ENCODE measurements around the gene DNAJC19. TPM values are rescaled to one million over a fixed set of nuclear protein-coding genes. Genes with fewer than 3 reads are reported as not detected.

The DNAJC19 gene
- total RNA-seq, 4 donors from 2014 or later: 28.8 to 45.2 (median 36.5) TPM

GRCh38 chr3:180977498-180977897, 12.0 kb downstream of the DNAJC19 start:
- Histone ChIP-seq H3K4me3 (no peak overlapping the region), H3K4me1 (no peaks in the 10 kb centered on the region), H3K9me3 (no peaks in the 10 kb centered on the region), H3K36me3 (peaks cover 0 to 63% (median 0%) of the 10 kb centered on the region in 3 donors), H3K27me3 (no peaks in the 10 kb centered on the region), H3K27ac (no peak overlapping the region)
- TF ChIP-seq POLR2A (IDR thresholded peaks at IDR 0.05) (no peak), EP300 (IDR thresholded peaks at IDR 0.05) (no peak)
- TF ChIP-seq, protein P1, sequence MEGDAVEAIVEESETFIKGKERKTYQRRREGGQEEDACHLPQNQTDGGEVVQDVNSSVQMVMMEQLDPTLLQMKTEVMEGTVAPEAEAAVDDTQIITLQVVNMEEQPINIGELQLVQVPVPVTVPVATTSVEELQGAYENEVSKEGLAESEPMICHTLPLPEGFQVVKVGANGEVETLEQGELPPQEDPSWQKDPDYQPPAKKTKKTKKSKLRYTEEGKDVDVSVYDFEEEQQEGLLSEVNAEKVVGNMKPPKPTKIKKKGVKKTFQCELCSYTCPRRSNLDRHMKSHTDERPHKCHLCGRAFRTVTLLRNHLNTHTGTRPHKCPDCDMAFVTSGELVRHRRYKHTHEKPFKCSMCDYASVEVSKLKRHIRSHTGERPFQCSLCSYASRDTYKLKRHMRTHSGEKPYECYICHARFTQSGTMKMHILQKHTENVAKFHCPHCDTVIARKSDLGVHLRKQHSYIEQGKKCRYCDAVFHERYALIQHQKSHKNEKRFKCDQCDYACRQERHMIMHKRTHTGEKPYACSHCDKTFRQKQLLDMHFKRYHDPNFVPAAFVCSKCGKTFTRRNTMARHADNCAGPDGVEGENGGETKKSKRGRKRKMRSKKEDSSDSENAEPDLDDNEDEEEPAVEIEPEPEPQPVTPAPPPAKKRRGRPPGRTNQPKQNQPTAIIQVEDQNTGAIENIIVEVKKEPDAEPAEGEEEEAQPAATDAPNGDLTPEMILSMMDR (IDR thresholded peaks at IDR 0.05): no peak
- no peak for DNase-seq (ENCODE audit: low spot score in 2 of 2)

DNA sequence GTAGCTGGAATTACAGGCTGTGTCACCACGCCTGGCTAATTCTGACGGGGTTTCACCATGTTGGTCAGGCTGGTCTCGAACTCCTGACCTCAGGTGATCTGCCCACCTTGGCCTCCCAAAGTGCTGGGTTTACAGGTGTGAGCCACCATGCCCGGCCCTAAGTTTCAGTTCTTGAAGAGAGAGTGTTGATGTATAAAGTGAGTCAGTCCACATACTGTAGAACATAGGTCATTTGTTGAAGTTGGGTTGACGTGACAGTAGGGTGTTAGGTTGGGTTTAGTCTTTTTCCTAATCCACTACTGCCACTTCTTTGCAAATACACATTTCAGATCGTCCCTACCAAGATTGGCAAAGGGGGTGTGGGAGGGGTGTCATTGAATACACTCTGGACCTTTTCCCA, 15.2 kb downstream of the DNAJC19 start:
- no peak for DNase-seq (ENCODE audit: low spot score in 2 of 2)
- Histone ChIP-seq H3K27ac (no peak overlapping the region), H3K9me3 (no peaks in the 10 kb centered on the region), H3K27me3 (no peaks in the 10 kb centered on the region), H3K4me1 (no peaks in the 10 kb centered on the region), H3K36me3 (peaks cover 0 to 79% (median 0%) of the 10 kb centered on the region in 3 donors), H3K4me3 (no peak overlapping the region)
- WGBS, 2 donors: 91 to 95% methylated on average over 6 of the region's 6 CpGs
- TF ChIP-seq, protein P1 (IDR thresholded peaks at IDR 0.05): no peak
- TF ChIP-seq POLR2A (IDR thresholded peaks at IDR 0.05): no peak
- no peak for TF ChIP-seq EP300 (IDR thresholded peaks at IDR 0.05)

GRCh38 chr3:180973543-180973942, 16.0 kb downstream of the DNAJC19 start:
- Histone ChIP-seq H3K27ac (no peak overlapping the region), H3K4me3 (no peak overlapping the region), H3K36me3 (peaks cover 0 to 79% (median 7%) of the 10 kb centered on the region in 3 donors), H3K4me1 (no peaks in the 10 kb centered on the region), H3K9me3 (no peaks in the 10 kb centered on the region), H3K27me3 (no peaks in the 10 kb centered on the region)
- TF ChIP-seq EP300 (IDR thresholded peaks at IDR 0.05) (no peak), POLR2A (IDR thresholded peaks at IDR 0.05) (no peak)
- TF ChIP-seq, protein P1 (IDR thresholded peaks at IDR 0.05): no peak
- no peak for DNase-seq (ENCODE audit: low spot score in 2 of 2)
- 88 to 90% methylated on average over 2 of the region's 2 CpGs for WGBS, 2 donors

- Histone ChIP-seq H3K36me3 (peaks cover 0 to 73% (median 17%) of the 10 kb centered on the region in 3 donors), H3K9me3 (no peaks in the 10 kb centered on the region), H3K27me3 (no peaks in the 10 kb centered on the region), H3K27ac (no peak overlapping the region), H3K4me3 (no peak overlapping the region), H3K4me1 (no peaks in the 10 kb centered on the region)
- TF ChIP-seq EP300 (IDR thresholded peaks at IDR 0.05): no peak
- TF ChIP-seq, protein P1 (IDR thresholded peaks at IDR 0.05): no peak
- TF ChIP-seq POLR2A (IDR thresholded peaks at IDR 0.05): no peak
- 97 to 98% methylated on average over 6 of the region's 6 CpGs for WGBS, 2 donors
- DNase-seq (ENCODE audit: low spot score in 2 of 2): no peak
Measured at GRCh38 chr3:180970931-180971330, 18.6 kb downstream of the DNAJC19 start.

GRCh38 chr3:180962530-180962929, 27.0 kb downstream of the DNAJC19 start:
- TF ChIP-seq POLR2A (IDR thresholded peaks at IDR 0.05): no peak
- TF ChIP-seq, protein P1 (IDR thresholded peaks at IDR 0.05): no peak
- no peak for TF ChIP-seq EP300 (IDR thresholded peaks at IDR 0.05)
- no peak overlapping the region for H3K4me3 ChIP-seq
- no peak overlapping the region for H3K27ac ChIP-seq
- no peaks in the 10 kb centered on the region for H3K9me3 ChIP-seq
- peaks cover 0 to 86% (median 0%) of the 10 kb centered on the region in 3 donors for H3K36me3 ChIP-seq
- H3K27me3 ChIP-seq: no peaks in the 10 kb centered on the region
- no peak for DNase-seq (ENCODE audit: low spot score in 2 of 2)
- WGBS, 2 donors: 67 to 77% methylated on average over 1 of the region's 1 CpG
- no peaks in the 10 kb centered on the region for H3K4me1 ChIP-seq

Measured in tibial nerve (tissue), 4 donors.